Pericardium fibroblast (primary cell): ENCODE data around the gene ISCA2. TPM values are rescaled to one million over a fixed set of nuclear protein-coding genes. Genes with fewer than 3 reads are reported as not detected.

ENCODE experiments used
- total RNA-seq: library from RNA; depleted of rRNA; stranded (reverse); fragments of >200 nt; gene quantifications from 2 replicates; pipeline ENCODE4 v1.2.3, GENCODE V29; 2015

Gene ISCA2
- total RNA-seq = 16.4 and 25.6 TPM in 2 replicates

DNA sequence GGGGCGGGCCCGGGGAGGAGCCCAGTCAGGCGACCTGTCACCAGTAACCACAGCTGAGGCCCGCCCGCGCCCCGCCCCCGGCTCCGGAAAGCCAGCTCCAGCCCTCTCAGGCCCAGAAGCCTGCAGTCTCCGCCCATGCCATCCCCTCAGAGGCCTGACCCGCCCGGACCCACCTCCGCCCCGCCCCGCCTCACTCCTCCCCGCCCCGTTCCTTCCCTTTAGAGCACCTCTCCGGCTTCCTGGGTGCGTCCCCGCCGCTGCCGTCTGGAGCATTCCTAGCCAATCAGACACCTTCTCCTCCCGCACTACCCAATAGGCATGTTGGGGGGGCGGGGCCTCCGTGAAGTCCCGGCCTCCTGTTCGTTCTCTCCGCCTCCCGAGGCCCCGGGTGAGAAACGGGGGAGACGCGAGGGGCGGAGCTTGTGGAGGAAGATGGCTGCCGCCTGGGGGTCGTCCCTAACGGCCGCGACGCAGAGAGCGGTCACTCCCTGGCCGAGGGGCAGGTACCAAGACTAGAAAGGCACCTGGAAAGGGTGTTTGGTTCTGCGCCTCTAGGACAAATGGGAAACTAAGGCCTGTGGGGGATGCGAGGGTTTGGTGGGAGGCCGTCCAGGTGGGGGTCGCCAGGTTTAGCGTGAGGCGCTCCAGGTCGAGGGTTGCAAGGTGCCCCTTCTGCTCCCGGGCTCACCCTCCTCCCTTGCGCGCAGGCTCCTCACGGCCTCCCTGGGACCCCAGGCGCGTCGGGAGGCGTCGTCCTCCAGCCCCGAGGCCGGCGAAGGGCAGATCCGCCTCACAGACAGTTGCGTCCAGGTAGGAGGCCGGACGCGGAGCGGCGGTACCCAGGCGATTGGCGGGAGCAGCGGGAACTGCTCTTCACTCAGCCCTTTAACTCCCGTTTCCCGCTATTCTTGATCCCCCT lies at the start of gene ISCA2:
Gene ISCA2 (plus strand): TSS at position 423 of the 919 bp plus-strand sequence. CDS start 10 bp downstream, at position 433.

DNA sequence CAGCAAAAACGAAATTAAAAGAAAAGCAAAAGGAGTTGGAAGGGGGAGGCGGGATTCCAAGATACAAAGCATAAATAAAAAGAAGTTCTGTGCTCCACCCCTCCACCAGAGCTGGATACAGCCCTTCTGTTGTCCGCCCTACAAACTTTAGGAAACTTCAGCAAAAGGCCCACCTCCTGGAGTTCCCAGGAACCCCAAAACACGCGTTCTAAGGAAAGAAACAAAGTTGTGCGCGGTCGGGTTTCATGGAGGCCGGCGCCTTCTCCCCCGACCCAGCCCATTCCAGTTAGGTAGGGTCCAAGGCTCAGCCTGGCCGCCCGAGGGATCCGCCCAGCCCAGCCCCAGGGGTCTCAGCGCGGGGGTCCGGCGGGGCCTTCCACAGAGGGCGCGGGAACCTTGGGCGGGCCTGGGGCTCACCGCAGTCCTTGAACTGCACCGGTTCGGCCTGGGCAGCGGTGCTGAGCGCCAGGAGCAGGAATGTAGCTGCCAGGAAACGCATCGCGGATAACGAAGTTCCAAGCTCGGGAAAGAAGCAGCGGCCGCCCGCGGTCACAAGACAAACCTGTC lies 706 bp upstream of the ISCA2 start, which contains the start of gene NPC2:
Gene NPC2 (minus strand): TSS at position 530 of the 567 bp plus-strand sequence. CDS start 31 bp downstream, at position 499.

Other genes with a start within 250 kb of the ISCA2 start
- gene ABCD4, start 190.8 kb upstream of the ISCA2 start, total RNA-seq = 17.8 and 21.5 TPM in 2 replicates
- not detected in 2 replicates for gene VRTN, start 145.3 kb upstream of the ISCA2 start, total RNA-seq
- not detected in 2 replicates for gene SYNDIG1L, start 67.6 kb upstream of the ISCA2 start, total RNA-seq
- gene NPC2, start 460 bp upstream of the ISCA2 start, total RNA-seq = 362 and 444 TPM in 2 replicates
- gene LTBP2, start 118.5 kb downstream of the ISCA2 start, total RNA-seq = 39.0 and 52.0 TPM in 2 replicates
- gene AREL1, start 219.3 kb downstream of the ISCA2 start, total RNA-seq = 14.0 and 23.1 TPM in 2 replicates
- 23.5 and 29.7 TPM in 2 replicates for gene FCF1, start 219.4 kb downstream of the ISCA2 start, total RNA-seq